ENCODE measurements around the gene HDGF.

Gene HDGF

DNA sequence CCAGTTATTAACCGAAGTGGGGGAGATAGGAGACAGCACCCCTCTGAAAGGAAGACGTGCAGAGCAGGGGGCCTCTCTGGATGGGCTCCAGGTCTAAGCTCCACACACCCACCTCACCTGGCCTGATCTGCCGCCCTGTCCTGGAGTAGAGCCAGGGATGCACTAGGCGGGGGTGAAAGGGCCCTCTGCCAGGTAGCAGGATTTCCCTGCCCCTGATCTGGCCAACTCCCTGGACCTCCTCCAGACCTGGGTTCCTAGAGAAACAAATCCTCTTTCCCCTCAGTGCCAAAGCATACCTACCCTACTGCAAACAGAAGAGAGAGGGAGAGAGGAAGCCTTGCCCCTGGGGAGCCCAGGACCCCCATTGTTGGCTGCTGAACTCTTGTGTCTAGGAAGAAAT is 48.1 kb downstream of the HDGF start:
- DNase-seq (ENCODE audit: extremely low read depth, low read depth): no peak
- peak overlapping the region; percentile 68 for H3K4me3 ChIP-seq (replicated peaks; ENCODE audit: low read depth, low read length)
- TF ChIP-seq, protein P1, sequence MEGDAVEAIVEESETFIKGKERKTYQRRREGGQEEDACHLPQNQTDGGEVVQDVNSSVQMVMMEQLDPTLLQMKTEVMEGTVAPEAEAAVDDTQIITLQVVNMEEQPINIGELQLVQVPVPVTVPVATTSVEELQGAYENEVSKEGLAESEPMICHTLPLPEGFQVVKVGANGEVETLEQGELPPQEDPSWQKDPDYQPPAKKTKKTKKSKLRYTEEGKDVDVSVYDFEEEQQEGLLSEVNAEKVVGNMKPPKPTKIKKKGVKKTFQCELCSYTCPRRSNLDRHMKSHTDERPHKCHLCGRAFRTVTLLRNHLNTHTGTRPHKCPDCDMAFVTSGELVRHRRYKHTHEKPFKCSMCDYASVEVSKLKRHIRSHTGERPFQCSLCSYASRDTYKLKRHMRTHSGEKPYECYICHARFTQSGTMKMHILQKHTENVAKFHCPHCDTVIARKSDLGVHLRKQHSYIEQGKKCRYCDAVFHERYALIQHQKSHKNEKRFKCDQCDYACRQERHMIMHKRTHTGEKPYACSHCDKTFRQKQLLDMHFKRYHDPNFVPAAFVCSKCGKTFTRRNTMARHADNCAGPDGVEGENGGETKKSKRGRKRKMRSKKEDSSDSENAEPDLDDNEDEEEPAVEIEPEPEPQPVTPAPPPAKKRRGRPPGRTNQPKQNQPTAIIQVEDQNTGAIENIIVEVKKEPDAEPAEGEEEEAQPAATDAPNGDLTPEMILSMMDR (IDR thresholded peaks at IDR 0.05; ENCODE audit: low read depth, low read length, missing control alignments): no peak

DNA sequence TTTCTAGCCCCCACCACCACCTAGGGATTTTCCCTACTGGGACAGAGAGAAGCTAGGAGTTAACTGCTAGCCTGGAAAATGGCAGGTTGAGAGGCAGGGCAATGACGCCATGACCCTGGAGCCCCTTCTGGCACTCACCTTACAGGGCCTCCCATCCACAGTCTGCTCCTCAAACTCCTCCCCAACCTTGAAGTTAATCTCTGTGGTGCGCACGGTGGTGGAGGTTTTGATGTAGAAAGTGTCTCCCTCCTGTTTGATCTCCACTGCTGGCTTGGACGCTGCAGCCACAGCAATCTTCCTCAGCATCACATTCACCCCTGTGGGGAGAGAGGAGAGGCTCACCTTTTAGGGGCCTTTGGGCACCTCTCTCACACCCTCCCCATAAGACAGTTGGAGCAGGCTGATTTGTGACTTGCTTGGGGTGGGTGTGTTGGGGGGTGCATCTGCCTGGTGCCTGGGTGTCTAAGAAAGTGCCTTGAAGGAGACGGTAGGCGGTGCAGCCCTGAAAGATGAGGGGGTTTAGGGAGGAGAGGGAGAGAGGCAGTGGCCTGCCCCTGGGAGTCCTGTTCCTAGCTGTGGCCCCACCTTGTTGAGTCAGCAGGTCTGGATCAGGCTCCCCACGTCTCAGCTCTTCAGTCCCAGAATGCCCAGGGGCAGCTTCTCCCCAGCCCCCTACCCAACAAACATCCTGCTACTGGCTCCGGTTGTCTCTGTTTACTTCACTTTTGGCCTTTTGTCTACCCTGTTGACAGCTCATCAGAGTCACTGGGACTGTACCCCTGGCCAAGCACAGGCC is 50.5 kb downstream of the HDGF start:
- DNase-seq (ENCODE audit: extremely low read depth, low read depth): no peak
- no peak overlapping the region for H3K4me3 ChIP-seq (replicated peaks; ENCODE audit: low read depth, low read length)
- TF ChIP-seq, protein P1 (IDR thresholded peaks at IDR 0.05; ENCODE audit: low read depth, low read length, missing control alignments): no peak

DNA sequence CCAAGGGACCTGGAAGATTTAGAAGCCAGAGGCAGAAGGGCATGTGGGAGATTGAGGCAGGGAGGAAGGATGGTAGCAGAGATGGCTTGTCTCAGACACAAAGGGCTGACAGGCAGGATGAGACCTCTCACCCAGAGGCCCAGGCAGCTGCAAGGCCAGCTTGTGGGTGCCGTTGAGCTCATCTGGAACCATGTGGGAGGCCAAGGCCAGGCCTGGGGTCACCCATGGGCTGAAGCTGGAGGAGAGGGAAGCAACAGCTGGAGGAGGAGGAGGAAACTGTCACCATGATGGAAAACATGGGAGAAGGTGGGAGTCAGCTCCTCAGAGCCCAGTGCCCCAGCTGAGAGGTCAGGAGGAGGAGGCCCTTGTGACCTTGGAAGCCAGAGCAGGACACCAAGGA is 52.5 kb downstream of the HDGF start:
- TF ChIP-seq, protein P1 (IDR thresholded peaks at IDR 0.05; ENCODE audit: low read depth, low read length, missing control alignments): no peak
- no peak for DNase-seq (ENCODE audit: extremely low read depth, low read depth)
- no peak overlapping the region for H3K4me3 ChIP-seq (replicated peaks; ENCODE audit: low read depth, low read length)

- no peak overlapping the region for H3K4me3 ChIP-seq (replicated peaks; ENCODE audit: low read depth, low read length)
- no peak for DNase-seq (ENCODE audit: extremely low read depth, low read depth)
- TF ChIP-seq, protein P1 (IDR thresholded peaks at IDR 0.05; ENCODE audit: low read depth, low read length, missing control alignments): no peak
Measured at GRCh38 chr1:156697481-156697880, 54.0 kb downstream of the HDGF start.

DNA sequence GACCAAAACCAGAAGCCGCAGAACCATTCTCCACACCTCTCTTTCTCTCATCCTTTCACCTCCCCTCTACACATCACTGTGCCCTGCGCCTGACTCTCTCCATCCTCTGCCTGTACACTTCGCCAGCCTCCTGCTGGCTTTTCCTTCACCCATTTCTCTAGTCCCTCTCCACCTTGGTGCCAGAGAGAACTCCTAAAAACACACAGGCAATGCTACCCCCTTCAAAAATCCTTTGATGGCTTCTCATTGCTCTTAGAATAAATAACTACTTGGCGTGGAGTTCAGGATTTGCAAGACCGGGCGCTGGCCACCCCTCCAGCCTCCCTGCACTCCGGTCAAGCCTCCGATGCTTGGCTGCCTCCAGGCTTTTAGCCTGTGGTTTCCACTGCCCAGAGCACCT is 54.7 kb downstream of the HDGF start:
- no peak overlapping the region for H3K4me3 ChIP-seq (replicated peaks; ENCODE audit: low read depth, low read length)
- TF ChIP-seq, protein P1 (IDR thresholded peaks at IDR 0.05; ENCODE audit: low read depth, low read length, missing control alignments): no peak
- DNase-seq (ENCODE audit: extremely low read depth, low read depth): no peak

GRCh38 chr1:156694690-156694962 is 56.8 kb downstream of the HDGF start:
- H3K4me3 ChIP-seq (replicated peaks; ENCODE audit: low read depth, low read length): no peak overlapping the region
- DNase-seq (ENCODE audit: extremely low read depth, low read depth): no peak
- TF ChIP-seq, protein P1 (IDR thresholded peaks at IDR 0.05; ENCODE audit: low read depth, low read length, missing control alignments): no peak
